HG03442 (cell line): ENCODE data around the gene ARHGAP32.
A peak's percentile ranks its signal among the peaks of the same experiment; 100 is the strongest.

Experiments used
- ATAC-seq: cut with Tn5 transposase; IDR thresholded peaks from one replicate; pipeline ENCODE4 v1.9.1; 2021; ENCODE audit warnings: mild to moderate bottlenecking, moderate library complexity; ENCODE audit not compliant: unreplicated experiment

Gene ARHGAP32

GRCh38 chr11:128917144-128917724 lies 274.9 kb downstream of the ARHGAP32 start:
- peak; percentile 36 for ATAC-seq

GRCh38 chr11:128916681-128917080 lies 275.4 kb downstream of the ARHGAP32 start:
- ATAC-seq: no peak

- ATAC-seq: no peak
Measured at GRCh38 chr11:128916037-128916572, 276.0 kb downstream of the ARHGAP32 start.

- ATAC-seq: no peak
Measured at GRCh38 chr11:128915149-128915521, 277.0 kb downstream of the ARHGAP32 start.
